Measurements from ENCODE around the gene GNAI3. TPM values are rescaled to one million over a fixed set of nuclear protein-coding genes. Genes with fewer than 3 reads are reported as not detected.

The GNAI3 gene
- total RNA-seq, 1 donor from 2014 or later: 21.7 TPM

DNA sequence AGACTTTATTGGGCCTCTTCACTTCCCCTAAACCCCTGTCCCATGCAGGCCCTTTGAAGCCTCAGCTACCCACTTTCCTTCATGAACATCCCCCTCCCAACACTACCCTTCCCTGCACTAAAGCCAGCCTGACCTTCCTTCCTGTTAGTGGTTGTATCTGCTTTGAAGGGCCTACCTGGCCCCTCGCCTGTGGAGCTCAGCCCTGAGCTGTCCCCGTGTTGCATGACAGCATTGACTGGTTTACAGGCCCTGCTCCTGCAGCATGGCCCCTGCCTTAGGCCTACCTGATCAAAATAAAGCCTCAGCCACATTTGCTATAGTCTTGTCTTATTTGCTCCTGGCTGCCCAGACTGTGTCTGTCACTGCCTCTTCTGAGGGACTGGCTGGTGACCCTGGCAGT, 113.0 kb downstream of the GNAI3 start:
- DNase-seq: no peak

DNA sequence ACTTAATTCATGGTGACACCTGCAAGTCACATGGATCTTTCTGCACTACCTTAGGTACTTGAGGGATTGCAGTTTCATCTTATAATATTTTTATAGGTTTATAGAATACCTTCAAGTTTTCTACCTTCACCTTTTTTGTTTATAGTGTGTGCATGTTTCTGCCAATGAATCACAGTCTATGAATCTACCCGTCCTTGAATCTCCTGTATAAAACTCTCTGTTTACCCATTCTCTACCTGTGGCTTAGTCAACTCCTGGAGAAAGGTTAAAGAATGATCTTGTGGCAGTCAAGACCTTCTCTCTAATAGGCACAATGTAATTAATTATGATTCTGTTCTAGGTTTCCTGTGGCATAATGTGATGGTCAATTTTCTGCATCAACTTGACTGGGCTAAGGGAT, 116.3 kb downstream of the GNAI3 start:
- no peak for DNase-seq

DNA sequence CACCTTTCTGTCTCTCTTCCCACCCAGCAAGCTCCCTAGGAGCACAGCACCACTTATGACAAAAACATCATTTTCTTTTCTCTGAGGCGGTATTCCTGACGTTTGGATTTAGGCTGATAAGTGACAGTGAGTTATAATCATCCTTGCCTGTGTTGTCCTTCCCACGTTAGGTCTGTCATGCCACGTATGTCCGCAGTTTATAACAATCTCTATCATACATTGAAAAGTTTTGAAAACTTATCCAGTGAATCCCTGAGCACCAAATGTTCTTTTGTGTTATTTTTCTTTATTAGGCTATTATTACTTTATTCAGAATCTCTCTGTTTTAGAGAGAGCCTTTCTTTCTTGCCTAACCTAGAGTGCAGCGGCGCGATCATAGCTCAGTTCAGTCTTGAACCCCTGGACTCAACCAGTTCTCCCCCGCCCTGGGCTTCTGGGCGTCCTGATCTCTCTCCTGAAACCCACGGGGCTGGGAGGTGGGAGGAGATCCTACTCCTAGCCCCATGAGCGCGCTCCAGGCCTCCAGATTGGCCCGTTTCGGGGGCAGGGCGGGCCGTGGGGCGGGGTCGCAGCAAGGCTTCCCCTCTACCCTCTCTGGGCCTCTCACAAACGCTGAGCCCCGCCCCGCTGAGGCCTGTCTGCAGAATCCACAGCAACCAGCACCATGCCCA, 119.2 kb downstream of the GNAI3 start, which contains the start of gene GSTM2:
Gene GSTM2 (plus strand): TSS at position 606 of the 671 bp plus-strand sequence. CDS start 59 bp downstream, at position 665.
- peak; percentile 59 for DNase-seq

Small RNA genes within 50 kb of the gene (small RNA-seq; reads per million reads assigned to genes)
- not detected for gene RNU6V

Other genes with a start within 250 kb of the GNAI3 start
- gene MYBPHL, start 241.6 kb upstream of the GNAI3 start, total RNA-seq: not detected
- 48.2 TPM for gene SORT1, start 150.7 kb upstream of the GNAI3 start, total RNA-seq
- gene PSMA5, start 122.2 kb upstream of the GNAI3 start, total RNA-seq: 34.6 TPM
- gene SYPL2, start 82.1 kb upstream of the GNAI3 start, total RNA-seq: not detected
- 4.1 TPM for gene ATXN7L2, start 64.7 kb upstream of the GNAI3 start, total RNA-seq
- 6.7 TPM for gene CYB561D1, start 54.5 kb upstream of the GNAI3 start, total RNA-seq
- gene AMIGO1, start 38.9 kb upstream of the GNAI3 start, total RNA-seq: 10.3 TPM
- gene GPR61, start 8.7 kb upstream of the GNAI3 start, total RNA-seq: 5.3 TPM
- not detected for gene GNAT2, start 71.0 kb downstream of the GNAI3 start, total RNA-seq
- gene AMPD2, start 71.2 kb downstream of the GNAI3 start, total RNA-seq: 49.4 TPM
- 4.7 TPM for gene GSTM4, start 107.5 kb downstream of the GNAI3 start, total RNA-seq
- gene GSTM2, start 119.4 kb downstream of the GNAI3 start, total RNA-seq: 9.2 TPM
- gene GSTM1, start 139.2 kb downstream of the GNAI3 start, total RNA-seq: not detected
- 1.9 TPM for gene GSTM5, start 163.6 kb downstream of the GNAI3 start, total RNA-seq
- 69.4 TPM for gene GSTM3, start 192.4 kb downstream of the GNAI3 start, total RNA-seq
- not detected for gene EPS8L3, start 215.3 kb downstream of the GNAI3 start, total RNA-seq

Measured in occipital lobe (tissue), 3 donors.